Subcutaneous abdominal adipose tissue (tissue), 5 donors: ENCODE results near the gene MYL9.
A peak's percentile ranks its signal among the peaks of the same experiment; 100 is the strongest.

Source experiments
- H3K27ac ChIP-seq: one replicate; pipeline ENCODE4 v1.7.0; 2013; ENCODE audit warnings: low read depth, mild to moderate bottlenecking, inconsistent platforms, low read length, moderate library complexity
- H3K27me3 ChIP-seq, 5 donors: one replicate each; pipeline ENCODE4 v1.7.0; 2013; ENCODE audit warnings: low read length in 5 of 5, inconsistent platforms in 1 of 5; ENCODE audit not compliant: control insufficient read depth in 5 of 5, insufficient read depth in 4 of 5
- H3K36me3 ChIP-seq, 5 donors: one replicate each; pipeline ENCODE4 v1.7.0; 2013; ENCODE audit warnings: low read length in 5 of 5; ENCODE audit not compliant: control insufficient read depth in 5 of 5, insufficient read depth in 5 of 5
- H3K4me1 ChIP-seq, 5 donors: one replicate each; pipeline ENCODE4 v1.7.0; 2013; ENCODE audit warnings: low read length in 5 of 5, mild to moderate bottlenecking in 3 of 5, moderate library complexity in 1 of 5; ENCODE audit not compliant: control insufficient read depth in 5 of 5, insufficient read depth in 5 of 5
- H3K4me3 ChIP-seq, 5 donors: one replicate each; pipeline ENCODE4 v1.7.0; 2013; ENCODE audit warnings: low read length in 5 of 5, low read depth in 1 of 5
- H3K9ac ChIP-seq, 5 donors: one replicate each; pipeline ENCODE4 v1.7.0; 2013; ENCODE audit warnings: low read length in 5 of 5, mild to moderate bottlenecking in 4 of 5, moderate library complexity in 3 of 5
- H3K9me3 ChIP-seq, 5 donors: one replicate each; pipeline ENCODE4 v1.7.0; 2013; ENCODE audit warnings: low read length in 5 of 5; ENCODE audit not compliant: control insufficient read depth in 5 of 5
- donor health status: healthy.
- donor health status: healthy.
- donor health status: healthy.
- donor health status: healthy.
- donor health status: healthy.

Gene MYL9

GRCh38 chr20:36541768-36542488 lies 609 bp downstream of the MYL9 start:
- Histone ChIP-seq H3K27me3 (no peaks in the 10 kb centered on the region), H3K9ac (peak overlapping the region; percentile 84 to 97 (median 90)), H3K9me3 (no peaks in the 10 kb centered on the region), H3K27ac (peak overlapping the region; percentile 99), H3K36me3 (peaks cover 0 to 18% (median 14%) of the 10 kb centered on the region in 5 donors), H3K4me1 (peaks cover 19 to 59% (median 50%) of the 10 kb centered on the region in 5 donors), H3K4me3 (peak overlapping the region; percentile 70 to 98 (median 78))

DNA sequence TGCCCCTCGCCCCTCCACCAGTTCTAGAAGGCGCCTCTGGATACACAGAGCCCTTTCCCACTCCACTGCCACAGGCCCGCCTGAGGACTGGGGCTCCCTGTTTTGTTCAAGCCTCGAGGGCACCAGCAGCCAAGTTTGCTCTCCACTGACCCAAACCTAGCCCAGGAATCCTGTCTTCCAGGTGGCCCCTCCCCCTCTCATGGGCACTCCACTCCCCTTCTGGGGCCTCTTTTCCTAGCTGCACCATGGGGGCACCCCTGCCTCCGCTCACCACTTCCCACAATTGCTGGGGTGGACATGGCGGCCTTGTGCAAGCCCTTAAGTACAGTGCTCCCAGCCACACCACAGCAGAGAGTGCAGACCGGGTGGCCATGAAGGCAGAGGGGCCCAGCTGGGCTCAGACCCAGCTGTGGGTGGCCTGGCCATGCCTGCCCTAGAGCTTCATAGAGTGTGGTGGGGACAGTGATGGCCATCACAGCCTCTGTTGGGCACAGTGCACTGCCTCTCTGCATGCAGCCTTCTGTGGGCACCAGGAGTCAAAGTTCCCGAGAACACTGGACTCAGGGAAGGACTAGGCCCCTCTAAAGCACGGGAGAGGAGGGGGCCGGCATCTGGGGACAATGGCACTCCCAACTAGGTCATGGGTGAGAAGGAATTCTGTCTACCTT lies 1.3 kb downstream of the MYL9 start:
- peaks cover 0 to 25% (median 21%) of the 10 kb centered on the region in 5 donors for H3K36me3 ChIP-seq
- peak overlapping the region; percentile 99 for H3K27ac ChIP-seq
- H3K27me3 ChIP-seq, result no peaks in the 10 kb centered on the region
- no peaks in the 10 kb centered on the region for H3K9me3 ChIP-seq
- peak overlapping the region; percentile 84 to 97 (median 90) for H3K9ac ChIP-seq
- H3K4me3 ChIP-seq, result peak overlapping the region; percentile 70 to 98 (median 78)
- H3K4me1 ChIP-seq, result peaks cover 17 to 61% (median 50%) of the 10 kb centered on the region in 5 donors

- peak overlapping the region; percentile 40 to 97 (median 90) for H3K9ac ChIP-seq
- peaks cover 17 to 56% (median 47%) of the 10 kb centered on the region in 5 donors for H3K4me1 ChIP-seq
- H3K27me3 ChIP-seq, result no peaks in the 10 kb centered on the region
- H3K27ac ChIP-seq, result peak overlapping the region; percentile 99
- peaks cover 0 to 33% (median 29%) of the 10 kb centered on the region in 5 donors for H3K36me3 ChIP-seq
- no peaks in the 10 kb centered on the region for H3K9me3 ChIP-seq
- H3K4me3 ChIP-seq, result peak overlapping the region; percentile 70 to 98 (median 78)
These were observed 2.1 kb downstream of the MYL9 start for GRCh38 chr20:36543184-36544133.

- Histone ChIP-seq H3K27ac (peak overlapping the region; percentile 99), H3K9ac (peak overlapping the region; percentile 40 to 93 (median 86)), H3K9me3 (no peaks in the 10 kb centered on the region), H3K4me1 (peaks cover 17 to 57% (median 47%) of the 10 kb centered on the region in 5 donors), H3K36me3 (peaks cover 0 to 42% (median 37%) of the 10 kb centered on the region in 5 donors), H3K4me3 (peak overlapping the region in 3 of 5 donors; percentile 18 to 78 (median 42)), H3K27me3 (no peaks in the 10 kb centered on the region)
These were observed 3.1 kb downstream of the MYL9 start for GRCh38 chr20:36544134-36545018.

DNA sequence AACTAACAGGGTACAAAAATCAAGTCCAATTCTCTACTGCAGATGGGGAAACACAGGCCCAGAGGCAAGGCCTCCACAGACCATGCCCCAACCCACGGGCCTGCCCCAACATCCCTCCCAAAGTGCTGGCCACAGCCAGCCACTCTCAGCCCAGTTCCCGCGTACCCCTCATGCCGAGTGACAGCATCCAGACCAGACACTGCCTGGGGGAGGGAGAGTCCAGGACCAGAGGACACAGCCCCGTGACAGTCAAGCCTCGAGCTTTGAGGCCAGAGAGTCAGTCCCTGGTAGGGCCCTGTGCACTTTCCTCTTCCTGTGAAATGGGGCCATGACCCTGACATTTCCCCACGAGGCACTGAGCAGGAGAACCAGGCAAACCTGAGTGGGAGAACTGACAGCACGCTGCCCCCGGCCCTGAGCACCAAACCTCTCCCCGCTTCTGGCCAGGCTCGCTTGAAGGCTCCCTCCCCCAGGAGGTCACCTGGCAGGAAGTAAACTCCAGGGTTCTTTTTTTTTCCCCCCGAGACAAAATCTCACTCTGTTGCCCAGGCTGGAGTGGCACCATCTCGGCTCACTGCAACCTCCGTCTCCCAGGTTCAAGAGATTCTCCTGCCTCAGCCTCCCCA lies 4.9 kb downstream of the MYL9 start:
- H3K4me3 ChIP-seq, result no peak overlapping the region
- H3K27ac ChIP-seq, result peak overlapping the region; percentile 1
- peaks cover 0 to 45% (median 38%) of the 10 kb centered on the region in 5 donors for H3K36me3 ChIP-seq
- peaks cover 17 to 65% (median 55%) of the 10 kb centered on the region in 5 donors for H3K4me1 ChIP-seq
- H3K9me3 ChIP-seq, result no peaks in the 10 kb centered on the region
- no peaks in the 10 kb centered on the region for H3K27me3 ChIP-seq
- H3K9ac ChIP-seq, result no peak overlapping the region

GRCh38 chr20:36547186-36548005 lies 6.1 kb downstream of the MYL9 start:
- no peaks in the 10 kb centered on the region for H3K9me3 ChIP-seq
- H3K9ac ChIP-seq, result peak overlapping the region in 1 of 5 donors; percentile 7
- no peak overlapping the region for H3K4me3 ChIP-seq
- H3K27me3 ChIP-seq, result no peaks in the 10 kb centered on the region
- H3K4me1 ChIP-seq, result peaks cover 17 to 55% (median 45%) of the 10 kb centered on the region in 5 donors
- H3K27ac ChIP-seq, result peak overlapping the region; percentile 1
- H3K36me3 ChIP-seq, result peaks cover 0 to 45% (median 38%) of the 10 kb centered on the region in 5 donors

DNA sequence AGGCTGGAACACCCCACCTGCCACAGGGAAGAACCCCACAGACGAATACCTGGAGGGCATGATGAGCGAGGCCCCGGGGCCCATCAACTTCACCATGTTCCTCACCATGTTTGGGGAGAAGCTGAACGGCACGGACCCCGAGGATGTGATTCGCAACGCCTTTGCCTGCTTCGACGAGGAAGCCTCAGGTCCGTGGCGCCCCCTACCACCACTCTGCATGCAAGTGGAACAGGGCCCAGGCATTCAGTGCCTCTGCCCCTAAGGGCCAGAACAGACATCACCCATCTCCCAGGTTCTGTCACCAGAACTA lies 6.6 kb downstream of the MYL9 start:
- Histone ChIP-seq H3K27ac (no peak overlapping the region), H3K9ac (no peak overlapping the region), H3K9me3 (no peaks in the 10 kb centered on the region), H3K4me1 (peaks cover 14 to 49% (median 39%) of the 10 kb centered on the region in 5 donors), H3K36me3 (peaks cover 0 to 45% (median 38%) of the 10 kb centered on the region in 5 donors), H3K4me3 (no peak overlapping the region), H3K27me3 (no peaks in the 10 kb centered on the region)

GRCh38 chr20:36548704-36549627 lies 7.6 kb downstream of the MYL9 start:
- Histone ChIP-seq H3K27ac (peak overlapping the region; percentile 30), H3K9me3 (no peaks in the 10 kb centered on the region), H3K4me1 (peaks cover 5 to 39% (median 29%) of the 10 kb centered on the region in 5 donors), H3K36me3 (peaks cover 0 to 45% (median 38%) of the 10 kb centered on the region in 5 donors), H3K4me3 (no peak overlapping the region), H3K27me3 (no peaks in the 10 kb centered on the region), H3K9ac (no peak overlapping the region)
